Fibroblast of peridontal ligament (primary cell): ENCODE results near the gene MMP11.

Experiments
- DNase-seq: peaks from one replicate; pipeline ENCODE4 v3.0.0-alpha.2; 2010; ENCODE audit errors: extremely low read depth

MMP11 gene

GRCh38 chr22:23801238-23801821 is 28.7 kb downstream of the MMP11 start:
- no peak for DNase-seq

- DNase-seq, result no peak
Observed at GRCh38 chr22:23801886-23802377, 29.3 kb downstream of the MMP11 start.

- DNase-seq, result no peak
Observed at GRCh38 chr22:23803001-23803819, 30.6 kb downstream of the MMP11 start.

- no peak for DNase-seq
Observed at GRCh38 chr22:23804781-23805291, 32.2 kb downstream of the MMP11 start.

GRCh38 chr22:23806837-23807236 is 34.2 kb downstream of the MMP11 start:
- no peak for DNase-seq

GRCh38 chr22:23812378-23812777 is 39.7 kb downstream of the MMP11 start:
- no peak for DNase-seq

GRCh38 chr22:23815541-23816155 is 43.0 kb downstream of the MMP11 start:
- DNase-seq, result no peak

GRCh38 chr22:23816156-23816976 is 43.7 kb downstream of the MMP11 start:
- DNase-seq, result no peak

- no peak for DNase-seq
Observed at GRCh38 chr22:23817146-23817545, 44.5 kb downstream of the MMP11 start.

- no peak for DNase-seq
Observed at GRCh38 chr22:23818541-23818940, 45.9 kb downstream of the MMP11 start.

GRCh38 chr22:23820748-23821211 is 48.1 kb downstream of the MMP11 start:
- DNase-seq, result no peak

GRCh38 chr22:23822101-23822671 is 49.5 kb downstream of the MMP11 start:
- no peak for DNase-seq

GRCh38 chr22:23823331-23823791 is 50.7 kb downstream of the MMP11 start:
- DNase-seq, result no peak

- DNase-seq, result no peak
Observed at GRCh38 chr22:23824476-23825245, 52.0 kb downstream of the MMP11 start.

- DNase-seq, result no peak
Observed at GRCh38 chr22:23825246-23825905, 52.7 kb downstream of the MMP11 start.

GRCh38 chr22:23826510-23827350 is 54.1 kb downstream of the MMP11 start:
- DNase-seq, result peak; percentile 58

GRCh38 chr22:23827351-23827995 is 54.8 kb downstream of the MMP11 start:
- DNase-seq, result no peak
